Activated CD8-positive, alpha-beta memory T cell treated with anti-CD3 and anti-CD28 coated beads, Interleukin-2, amount 50 U/mL, for 48 hours (primary cell): ENCODE results near the gene KCNT1.
A peak's percentile ranks its signal among the peaks of the same experiment; 100 is the strongest.
"Not testable (repeated sequence)": the region's sequence is repeated elsewhere in the genome, so short reads cannot be mapped to it uniquely, and the experiment has no call there.

ENCODE experiments used
- DNase-seq: peaks from one replicate; pipeline ENCODE4 v3.0.0-alpha.2; 2020

Gene KCNT1

DNA sequence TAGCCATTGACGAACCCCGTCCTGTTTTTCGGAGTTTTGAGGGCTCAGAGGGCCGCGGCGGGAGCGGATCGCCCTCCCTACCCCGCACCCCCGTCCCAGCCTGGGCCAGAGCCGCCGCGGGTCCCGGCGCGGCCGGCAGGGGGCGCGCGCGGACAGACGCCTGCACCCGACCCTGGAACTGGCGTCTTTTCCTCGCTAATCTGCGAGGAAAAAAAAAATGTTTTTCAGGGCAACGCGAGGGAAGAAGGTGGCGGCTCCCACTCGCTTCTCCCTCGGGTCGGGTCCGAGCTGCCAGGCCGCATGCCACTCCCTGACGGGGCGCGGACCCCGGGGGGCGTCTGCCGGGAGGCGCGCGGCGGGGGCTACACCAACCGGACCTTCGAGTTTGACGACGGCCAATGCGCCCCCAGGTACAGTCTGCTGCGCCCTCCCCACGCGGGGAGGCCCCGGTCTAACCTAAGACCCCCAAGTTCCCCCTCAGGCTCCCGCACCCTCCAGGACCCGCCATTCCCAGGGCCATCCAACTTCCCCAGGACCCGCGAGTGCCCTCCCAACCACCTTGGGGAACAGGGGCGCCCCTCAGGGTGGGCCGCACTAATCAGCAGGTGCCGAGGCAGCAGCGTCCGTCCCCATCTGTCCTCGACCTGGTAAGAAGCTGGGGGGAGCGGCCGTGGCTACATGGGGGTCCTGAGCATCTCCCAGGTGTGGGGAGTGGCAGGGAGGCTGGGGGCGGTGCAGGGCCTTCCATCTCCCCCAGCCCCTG, at the start of gene KCNT1:
Gene KCNT1, plus strand, starts transcription at position 227 of the 763 bp plus-strand sequence. Its CDS starts 74 bp downstream, at position 301.
- DNase-seq, result peak; percentile 93

DNA sequence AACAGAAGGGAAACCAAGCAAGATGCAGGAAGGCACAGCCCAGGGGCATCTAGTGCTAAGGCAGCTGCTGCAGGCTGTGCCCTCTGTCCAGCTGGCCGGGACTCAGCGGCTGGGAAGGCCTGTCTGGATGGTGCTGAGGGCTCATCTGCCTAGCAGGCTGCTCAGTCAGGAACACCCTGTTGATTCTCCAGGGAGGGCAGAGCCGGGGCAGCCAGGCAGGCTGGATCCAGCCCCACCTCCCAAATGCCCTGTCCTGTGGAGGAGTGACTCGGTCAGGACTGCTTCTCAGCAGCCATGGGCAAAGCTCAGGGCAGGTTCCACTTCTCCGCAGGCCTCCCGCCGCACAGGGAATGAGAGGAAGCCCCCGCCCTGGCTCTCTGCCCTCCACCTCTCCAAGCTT, 46.7 kb upstream of the KCNT1 start:
- no peak for DNase-seq

DNA sequence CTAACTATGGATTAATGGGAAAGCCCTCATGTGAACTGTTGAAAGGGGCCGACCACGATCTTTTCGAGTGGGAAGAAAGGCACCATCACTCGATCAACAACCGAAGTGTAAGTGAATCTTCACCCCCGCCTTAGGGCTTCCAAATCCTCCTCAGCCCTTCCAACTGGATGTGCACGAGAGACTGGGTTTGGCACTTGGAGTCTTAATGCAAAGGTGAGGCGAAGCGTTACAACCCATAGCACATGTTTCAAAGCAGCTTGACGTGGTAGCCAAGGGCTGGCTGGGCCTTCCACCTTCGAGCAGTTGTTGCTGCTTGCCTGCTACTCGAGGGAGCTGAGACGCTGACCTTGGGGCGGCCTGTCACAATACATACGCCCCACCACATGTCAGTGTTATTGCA, 44.6 kb upstream of the KCNT1 start:
- no peak for DNase-seq

DNA sequence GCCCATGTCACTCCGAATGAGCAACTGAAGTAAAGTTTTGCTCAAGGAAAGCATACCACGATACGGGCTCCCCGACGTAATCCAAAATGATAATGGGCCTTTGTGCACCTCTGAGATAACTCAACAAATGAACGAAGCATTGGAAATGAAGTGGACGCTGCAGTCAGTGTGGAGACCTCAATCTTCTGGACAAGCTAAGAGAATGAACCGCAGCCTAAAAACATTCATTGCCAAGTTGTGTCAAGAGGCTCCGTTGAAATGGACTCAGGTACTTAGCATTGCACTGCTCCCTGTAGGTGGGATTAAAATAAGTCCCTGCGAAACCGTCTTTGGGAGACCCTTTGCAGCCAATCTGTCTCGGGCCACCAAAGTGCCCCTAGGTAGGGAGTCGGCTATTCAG, 42.7 kb upstream of the KCNT1 start:
- DNase-seq, result no peak

DNA sequence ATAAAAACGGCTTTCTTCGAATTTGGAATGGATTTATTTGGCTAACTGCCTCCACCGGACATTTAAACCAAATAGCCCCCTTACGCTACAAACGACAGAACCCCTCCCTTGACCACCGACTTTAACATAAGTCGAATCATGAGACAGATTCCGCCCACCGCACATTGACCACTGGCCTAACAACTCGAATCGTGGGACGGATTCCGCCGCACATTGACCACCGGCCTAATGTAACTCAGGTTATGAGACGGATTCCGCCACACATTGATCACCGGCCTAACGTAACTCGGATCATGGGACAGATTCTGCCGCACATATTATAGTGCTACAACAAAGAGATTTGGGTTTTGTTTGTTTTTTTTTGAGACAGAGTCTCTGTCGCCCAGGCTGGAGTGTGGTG, 41.6 kb upstream of the KCNT1 start:
- no peak for DNase-seq

DNA sequence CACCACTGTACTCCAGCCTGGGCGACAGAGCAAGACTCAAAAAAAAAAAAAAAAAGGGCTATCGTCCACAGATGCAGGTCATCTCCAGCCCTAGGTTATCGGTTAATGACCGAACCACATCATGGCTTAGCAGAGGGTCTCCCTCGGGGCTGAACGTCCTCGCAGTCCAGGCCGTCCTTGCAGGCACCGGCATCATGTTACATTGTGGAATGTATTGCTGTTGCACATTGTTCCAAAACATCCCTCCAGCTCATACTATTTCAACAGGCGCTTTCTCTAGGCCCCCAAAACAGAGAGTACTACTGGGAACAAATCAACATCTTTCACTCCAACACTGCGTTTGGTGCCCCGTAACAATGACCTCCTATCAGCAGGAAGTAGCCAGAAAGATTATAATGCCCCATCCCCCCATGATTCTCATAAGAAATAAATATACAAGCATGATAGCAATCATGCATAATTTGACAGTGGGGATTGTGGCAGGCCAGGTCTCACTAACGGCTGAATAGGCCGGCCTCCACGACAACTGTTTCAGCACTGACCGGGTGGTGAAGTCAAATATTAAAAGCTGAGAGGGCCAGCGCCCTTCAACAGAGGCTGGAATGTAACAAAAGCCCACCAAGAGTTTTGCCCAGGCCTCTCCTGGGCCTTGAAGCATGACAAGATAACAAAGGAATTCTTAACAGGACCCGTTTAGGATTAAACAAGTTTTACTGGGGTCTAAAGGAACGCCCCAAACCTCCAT, 40.0 kb upstream of the KCNT1 start:
- DNase-seq, result no peak

DNA sequence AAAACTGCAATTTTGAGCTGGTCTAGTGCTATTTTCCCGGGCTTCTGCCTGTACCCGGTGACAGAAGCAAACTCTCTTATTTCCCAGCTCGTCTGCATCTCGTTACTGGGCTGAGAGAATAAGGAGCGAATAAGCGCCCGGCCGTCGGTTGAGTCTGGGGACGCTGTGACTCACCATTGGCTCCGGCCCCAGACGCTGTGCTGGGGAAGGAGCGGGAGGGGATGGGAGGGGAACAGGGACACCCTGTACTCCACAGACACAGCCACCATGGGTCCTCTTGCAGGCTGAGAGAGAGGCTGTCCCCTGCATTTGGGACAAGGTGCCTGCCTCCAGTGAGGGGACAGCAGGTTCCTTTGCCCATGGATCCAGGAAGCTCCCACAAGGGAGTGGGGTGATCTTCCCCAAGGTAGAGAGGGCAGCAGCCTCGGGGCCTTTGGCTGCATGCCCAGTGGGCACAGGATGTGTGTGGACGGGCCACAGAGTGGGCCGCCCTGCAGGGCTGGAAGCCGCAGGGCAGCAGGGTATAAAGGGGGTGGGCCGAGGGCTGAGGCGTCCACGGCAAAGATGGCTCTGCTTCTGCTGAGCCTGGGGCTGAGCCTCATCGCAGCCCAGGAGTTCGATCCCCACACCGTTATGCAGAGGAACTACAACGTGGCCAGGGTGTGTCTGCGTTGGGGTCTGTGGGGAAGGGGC, 39.1 kb upstream of the KCNT1 start, which contains the start of gene LCN9:
Gene LCN9, plus strand, starts transcription at position 552 of the 693 bp plus-strand sequence. Its CDS starts 13 bp downstream, at position 565.
- no peak for DNase-seq

DNA sequence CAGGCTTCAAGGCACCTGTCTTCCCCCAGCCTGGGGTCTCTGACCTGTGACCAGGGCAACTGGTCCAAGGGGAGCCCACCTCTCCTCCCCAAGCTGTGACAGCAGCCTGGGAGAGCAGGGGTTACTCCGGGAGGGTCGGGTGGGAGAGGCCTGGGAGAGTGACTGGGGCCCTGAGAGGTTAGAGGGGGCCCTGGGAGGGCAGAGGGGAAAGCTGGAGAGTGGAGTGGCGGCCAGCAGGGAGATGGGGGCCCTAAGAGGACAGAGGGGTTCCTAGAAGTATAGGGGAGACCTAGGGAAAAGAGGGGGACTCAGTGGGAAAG, 38.6 kb upstream of the KCNT1 start:
- no peak for DNase-seq

DNA sequence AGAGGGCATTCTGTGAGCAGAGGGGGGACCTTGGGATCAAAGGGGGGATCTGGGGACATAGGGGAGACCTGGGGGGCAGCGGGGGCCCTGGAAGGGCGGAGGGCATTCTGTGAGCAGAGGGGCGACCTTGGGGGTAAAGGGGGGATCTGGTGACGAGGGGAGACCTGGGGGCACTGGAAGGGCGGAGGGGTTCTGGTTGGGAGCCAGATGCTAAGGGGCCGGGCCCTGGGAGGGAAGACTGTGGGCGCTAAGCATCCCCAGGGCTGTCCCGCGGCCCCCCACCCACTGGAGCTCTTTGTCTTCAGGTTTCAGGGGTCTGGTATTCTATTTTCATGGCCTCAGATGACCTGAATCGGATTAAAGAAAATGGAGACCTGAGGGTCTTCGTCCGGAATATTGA, 38.1 kb upstream of the KCNT1 start:
- DNase-seq, result no peak

DNA sequence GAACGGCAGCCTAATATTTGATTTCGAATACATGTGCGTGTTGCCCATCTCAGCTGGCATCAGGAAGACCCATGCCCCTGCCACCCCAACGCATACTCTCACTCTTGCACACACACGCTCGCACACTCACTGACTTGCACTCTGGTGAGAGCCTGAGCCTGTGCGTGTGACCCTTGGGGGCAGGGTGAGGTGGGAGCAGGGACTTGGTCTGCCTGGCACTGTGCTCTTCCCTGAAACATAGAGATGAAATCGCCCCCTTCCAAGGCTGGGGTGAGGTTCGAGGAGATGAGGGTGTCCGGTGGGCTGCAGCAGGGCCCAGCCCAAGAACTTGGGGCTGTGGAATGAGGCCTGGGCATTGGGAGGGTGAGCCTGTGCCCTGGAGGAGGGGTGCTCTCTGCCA, 37.7 kb upstream of the KCNT1 start:
- no peak for DNase-seq

DNA sequence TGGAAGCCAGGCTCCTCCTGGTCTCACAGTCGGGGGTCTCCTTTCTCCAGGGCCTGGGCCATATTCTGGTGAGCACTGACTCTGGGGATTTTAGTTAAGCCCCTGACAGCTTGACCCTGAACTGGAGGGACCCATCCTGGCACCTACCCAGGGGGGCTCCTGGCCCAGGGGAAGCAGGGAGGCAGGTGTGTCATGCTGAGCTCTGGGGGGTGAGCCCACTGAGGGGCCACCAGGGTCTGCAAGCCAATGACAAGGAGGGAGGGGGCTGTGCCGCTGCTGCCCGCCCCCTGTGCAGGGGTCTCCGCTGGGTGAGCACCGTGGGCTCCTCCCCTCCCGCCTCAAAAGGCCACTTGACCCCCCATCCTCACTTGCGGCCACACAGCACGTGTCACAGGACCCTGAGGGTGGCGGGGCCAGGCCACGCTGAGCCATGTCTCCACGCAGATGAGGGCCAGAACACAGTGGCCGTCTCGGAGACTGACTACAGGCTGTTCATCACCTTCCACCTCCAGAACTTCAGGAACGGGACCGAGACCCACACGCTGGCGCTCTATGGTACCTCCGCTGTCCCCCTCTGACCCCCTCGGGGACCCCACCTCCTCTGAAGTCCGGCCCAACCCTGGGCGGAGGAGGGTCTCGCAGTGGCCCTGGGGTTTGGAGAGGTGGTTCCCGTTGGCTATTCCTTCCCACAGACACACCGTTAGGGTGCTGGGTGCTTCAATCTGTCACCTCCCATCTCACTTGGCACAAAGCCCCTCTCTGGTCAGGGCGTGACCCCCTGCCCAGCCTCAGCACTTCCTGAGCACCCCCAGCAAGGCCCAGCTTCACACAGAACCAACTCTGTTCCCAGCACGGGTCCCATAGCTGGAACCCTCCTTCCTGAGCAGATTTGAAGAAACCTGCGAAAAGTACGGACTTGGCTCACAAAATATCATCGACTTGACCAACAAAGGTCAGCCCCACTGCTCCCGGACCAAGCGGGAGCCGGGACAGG, 36.9 kb upstream of the KCNT1 start:
- no peak for DNase-seq

DNA sequence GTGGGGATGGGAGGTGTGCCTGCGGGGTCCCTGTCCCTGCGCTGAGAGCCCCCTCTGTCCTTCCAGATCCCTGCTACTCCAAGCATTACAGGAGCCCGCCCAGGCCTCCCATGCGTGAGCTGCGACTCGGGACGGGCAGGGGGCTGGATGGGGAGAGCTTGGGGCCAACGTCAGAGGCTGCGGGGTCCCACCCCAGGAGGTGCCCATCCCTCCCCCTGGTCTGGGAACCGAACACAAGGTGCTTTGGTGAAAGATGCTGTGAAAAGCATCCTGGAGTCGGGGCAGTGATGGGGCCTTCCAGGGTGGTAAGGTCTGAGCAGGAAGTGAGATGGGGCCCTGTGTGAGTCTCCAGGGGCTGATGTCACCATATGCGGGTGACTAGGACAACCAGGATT, 36.2 kb upstream of the KCNT1 start:
- DNase-seq, result no peak

DNA sequence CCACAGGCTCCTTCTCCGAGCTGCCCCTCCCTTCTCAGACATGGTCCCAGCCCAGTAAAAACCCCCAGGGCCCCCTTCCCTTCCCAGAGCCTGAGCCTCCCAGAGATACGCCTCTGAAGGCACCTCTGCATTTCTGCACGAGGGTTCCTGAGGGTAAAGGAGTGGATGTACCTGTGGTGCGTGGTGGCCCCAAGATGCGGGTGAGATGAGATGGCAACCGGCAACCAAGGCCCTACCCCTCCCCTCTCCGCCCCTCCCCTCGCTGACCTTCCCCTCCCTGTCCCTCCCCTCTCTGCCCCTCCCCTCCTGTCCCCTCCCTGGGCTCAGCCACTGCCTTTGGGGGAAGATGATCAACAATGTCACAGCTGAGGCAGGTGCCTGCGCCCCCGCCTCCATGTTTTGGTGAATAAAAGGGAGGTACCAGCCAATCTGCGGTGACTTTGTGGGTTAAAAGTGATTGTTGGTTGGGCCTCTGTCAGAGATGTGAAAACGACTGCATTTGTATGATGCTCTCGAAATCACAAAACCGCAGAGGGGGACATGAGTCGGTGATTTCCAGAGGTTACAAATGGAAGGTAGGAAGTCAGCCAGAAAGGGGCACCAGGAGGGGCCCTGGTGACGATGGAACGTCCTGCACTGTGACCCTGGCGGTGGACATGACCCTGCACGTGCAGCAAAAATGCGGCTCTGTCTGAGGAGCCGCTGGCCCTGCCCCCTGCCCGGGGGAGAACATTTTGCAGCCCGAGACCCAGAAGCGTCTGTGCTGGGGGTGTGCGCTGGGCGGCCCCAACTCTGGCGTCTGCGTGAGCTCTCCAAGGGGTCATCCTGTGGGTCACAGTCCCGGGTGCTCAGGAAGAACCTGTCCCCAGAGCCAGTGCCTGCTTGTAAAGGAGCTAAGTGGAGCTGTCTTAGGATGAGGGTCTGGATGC, 35.2 kb upstream of the KCNT1 start:
- no peak for DNase-seq

DNA sequence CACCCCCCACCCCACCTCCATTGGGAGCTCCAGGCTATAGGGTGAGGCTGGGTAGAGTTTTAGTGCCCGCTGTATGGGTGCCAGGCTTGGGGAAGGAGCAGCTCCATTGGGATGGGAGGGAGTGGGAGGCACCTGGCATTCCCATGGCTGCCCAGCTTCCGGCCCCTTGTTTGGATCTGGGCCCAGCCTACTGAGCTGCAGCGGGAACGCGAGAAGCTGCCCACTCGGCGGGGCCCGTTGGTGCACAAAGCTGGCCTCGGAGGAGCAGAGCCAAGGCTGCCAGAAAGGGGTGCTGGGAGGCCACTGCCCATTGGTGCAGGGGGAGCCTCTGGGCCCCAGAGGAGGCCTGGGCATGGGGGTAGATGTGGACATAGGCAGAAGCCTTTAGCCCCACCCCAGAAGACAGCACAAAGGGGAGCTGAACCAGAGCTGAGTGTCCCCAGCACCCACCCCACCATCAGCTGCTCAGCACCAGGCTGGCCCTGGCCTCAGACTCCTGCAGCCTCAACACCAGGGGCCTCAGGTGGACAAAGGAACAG, 34.5 kb upstream of the KCNT1 start:
- DNase-seq, result no peak

DNA sequence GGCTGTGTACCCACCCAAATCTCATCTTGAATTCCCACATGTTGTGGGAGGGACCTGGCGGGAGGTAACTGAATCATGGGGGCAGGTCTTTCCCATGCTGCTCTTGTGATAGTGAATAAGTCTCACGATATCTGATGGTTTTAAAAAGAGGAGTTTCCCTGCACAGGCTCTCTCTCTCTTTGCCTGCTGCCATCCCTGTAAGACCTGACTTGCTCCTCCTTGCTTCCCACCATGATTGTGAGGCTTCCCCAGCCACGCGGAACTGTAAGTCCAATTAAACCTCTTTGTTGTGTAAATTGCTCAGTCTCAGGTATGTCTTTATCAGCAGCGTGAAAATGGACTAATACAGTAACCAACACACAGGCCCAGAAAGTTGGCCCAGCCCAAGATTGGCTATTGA, 33.0 kb upstream of the KCNT1 start:
- not testable (repeated sequence) for DNase-seq

DNA sequence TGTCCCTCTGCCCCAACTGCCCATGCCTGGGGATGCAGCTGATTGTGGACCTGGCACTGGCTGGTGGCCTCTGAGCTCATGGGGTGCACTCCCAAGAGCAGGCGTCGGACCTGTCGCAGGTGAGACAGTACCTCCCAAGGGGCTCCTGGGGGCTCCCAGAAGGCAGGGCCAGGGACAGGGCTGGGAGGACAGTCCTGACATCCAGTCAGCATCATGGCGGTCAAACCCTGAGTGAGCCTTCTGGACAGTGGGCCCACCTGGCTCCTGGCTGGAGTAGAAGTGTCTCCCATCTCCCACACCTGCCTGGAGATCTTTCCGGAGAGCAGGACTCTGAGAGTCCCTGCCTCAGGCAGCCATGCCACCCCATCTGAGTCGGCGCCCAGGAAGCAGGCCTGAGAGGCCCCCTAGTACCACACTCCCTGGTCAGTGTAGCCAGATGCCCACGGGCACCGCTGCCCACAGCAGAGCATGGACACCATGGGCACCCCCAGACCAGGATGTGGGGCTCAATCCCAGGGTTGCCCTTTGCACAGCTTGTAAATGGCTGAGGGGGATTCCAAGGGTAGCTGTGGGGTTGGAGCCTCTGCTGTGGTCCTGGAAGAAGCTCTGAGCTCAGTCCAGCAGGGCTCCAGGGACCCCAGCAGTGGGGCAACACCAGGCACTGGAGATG, 32.2 kb upstream of the KCNT1 start:
- DNase-seq, result no peak

DNA sequence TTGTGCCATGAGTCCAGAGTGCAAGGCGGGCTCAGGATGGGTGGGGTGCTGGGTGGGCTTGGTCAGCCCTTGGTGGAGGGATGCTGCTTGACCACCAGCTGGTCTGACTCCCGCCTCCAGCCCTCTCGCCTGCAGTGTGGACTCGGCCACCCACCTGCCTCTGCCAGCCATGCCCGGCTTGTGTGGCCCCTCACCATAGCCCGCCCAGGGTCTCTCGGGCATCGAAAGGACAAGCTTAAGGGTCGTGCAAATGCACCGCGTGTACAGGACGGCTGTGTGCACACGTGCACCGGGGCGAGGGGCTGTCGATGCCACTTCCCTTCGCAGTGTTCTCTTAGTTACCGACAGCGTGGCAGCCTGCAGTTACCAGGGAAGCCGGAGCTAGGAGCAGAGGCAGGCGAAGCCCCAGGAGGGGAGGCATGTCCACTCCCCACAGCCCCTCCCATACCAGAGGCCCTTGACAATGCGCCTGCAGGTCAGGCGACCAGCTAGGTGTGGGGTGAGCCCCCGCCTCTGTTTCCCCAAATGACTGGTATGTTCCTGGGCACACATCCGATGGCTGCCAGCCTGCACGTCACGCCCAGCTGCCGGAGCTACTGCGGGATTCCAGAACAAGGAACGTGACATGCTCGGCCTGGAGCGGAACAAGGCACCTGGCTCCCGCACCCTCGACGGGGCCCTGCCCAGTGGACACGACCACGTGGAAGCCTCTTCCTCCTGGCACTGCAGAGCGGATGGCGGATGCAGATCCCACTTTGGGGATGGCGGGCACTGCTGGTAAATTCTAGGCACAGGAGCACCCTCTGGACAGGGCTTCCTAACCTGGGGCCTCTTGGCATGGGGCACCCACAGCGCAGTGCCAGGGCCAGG, 31.0 kb upstream of the KCNT1 start:
- no peak for DNase-seq

DNA sequence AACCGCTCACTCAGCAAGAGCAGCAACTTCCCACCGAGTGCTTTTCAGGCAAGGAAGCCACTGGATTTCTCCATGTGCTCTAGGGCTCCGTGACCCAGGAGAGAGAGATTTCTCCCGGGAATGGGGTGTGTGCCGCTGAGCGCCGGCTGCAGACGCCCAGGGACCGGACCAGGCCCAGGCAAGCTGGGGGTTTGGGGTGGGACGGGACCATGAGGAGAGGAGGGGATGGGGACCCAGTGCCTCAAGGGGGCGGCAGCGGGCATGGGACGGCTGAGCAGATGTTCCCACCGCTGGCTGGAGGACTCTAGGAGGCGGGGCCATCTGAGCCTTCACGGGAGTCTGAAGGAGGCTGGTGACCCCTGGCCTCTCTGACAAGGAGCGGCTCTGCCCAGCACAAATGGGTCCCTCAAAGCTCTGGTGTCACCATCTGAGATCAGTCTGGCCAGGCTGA, 30.4 kb upstream of the KCNT1 start:
- no peak for DNase-seq

DNA sequence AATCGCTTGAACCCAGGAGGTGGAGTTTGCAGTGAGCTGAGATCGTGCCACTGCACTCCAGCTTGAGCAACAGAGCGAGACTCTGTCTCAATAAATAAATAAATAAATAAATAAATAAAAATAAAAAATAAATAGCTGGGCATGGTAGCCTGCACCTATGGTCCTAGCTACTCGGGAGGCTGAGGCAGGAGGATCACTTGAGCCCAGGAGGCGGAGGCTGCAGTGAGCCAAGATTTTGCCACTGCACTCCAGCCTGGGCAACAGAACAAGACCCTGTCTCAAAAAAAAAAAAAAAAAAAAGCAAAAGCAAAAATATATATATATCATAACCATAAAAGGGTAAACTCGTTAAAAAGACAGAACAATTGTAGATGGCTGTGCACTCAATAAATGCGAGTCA, 29.2 kb upstream of the KCNT1 start:
- not testable (repeated sequence) for DNase-seq

DNA sequence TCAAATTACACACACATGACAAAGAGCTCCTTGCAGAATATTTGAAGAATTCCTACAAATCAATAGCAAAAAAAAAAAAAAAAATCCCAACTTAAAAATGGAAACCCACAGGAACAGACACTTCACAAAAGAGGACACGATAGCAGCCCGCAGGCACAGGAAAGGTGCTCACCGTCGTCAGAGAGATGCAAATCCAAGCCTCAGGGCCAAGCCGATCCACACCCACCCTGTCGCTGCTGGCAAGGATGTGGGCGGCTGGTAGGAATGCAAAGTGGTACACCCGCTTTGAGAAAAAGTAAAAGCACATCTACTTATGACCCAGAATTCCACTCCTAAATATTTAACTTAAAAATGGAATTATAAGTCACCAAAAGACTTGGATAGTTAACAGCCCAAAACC, 28.0 kb upstream of the KCNT1 start:
- DNase-seq, result no peak
